ENCODE results near the gene GFOD1.

Gene GFOD1, protein sequence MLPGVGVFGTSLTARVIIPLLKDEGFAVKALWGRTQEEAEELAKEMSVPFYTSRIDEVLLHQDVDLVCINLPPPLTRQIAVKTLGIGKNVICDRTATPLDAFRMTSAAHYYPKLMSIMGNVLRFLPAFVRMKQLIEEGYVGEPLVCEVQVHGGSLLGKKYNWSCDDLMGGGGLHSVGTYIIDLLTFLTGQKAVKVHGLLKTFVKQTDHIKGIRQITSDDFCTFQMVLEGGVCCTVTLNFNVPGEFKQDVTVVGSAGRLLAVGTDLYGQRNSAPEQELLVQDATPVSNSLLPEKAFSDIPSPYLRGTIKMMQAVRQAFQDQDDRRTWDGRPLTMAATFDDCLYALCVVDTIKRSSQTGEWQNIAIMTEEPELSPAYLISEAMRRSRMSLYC

DNA sequence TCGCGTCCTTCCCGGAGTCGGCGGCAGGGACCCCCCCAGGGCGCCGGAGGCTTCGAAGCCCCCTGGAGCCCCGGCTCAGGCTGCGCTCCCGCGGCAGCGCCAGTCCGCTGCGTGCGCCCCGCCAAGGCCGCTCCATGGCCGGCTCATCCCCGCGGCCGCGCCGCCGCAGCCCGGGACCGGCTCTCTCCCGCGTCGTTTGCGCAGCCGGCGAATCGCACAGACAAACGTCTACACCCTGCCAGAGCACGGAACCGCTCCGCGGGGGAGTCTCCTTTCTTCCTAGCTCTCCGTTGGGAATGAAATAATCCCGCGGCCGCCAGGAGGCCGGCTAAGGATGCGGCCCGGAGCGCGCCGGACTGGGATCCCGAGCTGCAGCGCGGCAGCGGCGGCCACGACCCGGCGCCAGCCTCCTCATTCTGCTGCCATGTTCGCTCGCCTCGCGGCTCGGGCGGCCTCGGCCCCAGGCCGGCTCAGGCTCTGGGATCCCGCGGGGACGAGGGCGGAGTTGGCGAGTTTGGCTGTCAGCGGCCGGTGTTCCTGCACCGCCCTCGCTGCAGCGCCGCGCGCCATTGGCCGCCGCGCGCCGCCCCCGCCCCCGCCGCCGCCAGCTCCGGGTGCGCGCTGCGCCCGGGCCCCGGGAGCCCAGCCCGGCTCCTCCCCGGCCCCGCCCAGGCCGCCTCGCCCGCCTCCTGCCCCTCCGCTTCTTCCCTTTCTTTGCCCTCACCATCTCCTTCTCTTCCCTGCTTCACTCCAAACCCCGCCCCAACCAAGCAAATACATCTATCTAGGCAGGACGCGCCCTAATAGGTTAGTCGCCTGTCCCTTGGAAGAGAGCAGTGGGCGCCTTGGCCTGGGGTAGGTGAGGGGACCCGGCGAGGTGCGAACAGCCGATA, at the start of gene GFOD1:
GFOD1 (minus strand) TSS at position 479 of the 893 bp plus-strand sequence. CDS start 710 bp downstream, outside the sequence.
- DNase-seq: peak; percentile 18 to 60 (median 32)

DNA sequence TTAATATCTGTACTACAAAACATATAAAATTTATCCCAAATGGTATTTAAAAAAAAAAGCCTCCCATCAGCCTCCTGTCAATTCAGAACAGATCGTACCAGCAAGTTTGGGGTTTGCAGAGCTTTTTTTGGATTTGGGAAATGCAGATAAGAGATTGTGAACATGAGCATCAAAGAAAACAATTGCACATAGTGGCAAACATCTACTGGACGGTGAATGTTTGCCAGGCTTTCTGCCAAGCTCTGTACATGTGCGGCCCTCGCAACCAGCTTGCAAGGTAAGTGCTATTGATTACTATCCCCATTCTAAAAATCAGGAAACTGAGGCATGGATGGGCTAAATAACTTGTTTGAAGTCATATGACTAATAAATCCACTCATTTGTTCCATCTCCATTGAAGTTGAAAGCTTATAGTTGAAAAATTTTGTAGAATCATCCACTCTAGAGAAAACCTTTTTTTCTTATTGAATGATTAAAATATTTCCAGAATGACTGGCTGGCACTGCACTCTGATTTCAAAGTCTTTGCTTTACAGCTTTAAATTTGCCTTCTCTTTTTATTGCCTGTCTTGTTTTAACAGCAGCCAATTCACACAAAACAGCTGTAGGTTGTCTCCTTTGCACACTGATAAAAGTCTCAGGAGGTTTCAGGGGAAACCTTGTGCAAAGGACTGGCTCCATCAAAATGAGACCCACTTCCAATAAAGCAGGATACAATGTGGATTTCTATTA, 49.6 kb upstream of the GFOD1 start:
- no peak for DNase-seq

DNA sequence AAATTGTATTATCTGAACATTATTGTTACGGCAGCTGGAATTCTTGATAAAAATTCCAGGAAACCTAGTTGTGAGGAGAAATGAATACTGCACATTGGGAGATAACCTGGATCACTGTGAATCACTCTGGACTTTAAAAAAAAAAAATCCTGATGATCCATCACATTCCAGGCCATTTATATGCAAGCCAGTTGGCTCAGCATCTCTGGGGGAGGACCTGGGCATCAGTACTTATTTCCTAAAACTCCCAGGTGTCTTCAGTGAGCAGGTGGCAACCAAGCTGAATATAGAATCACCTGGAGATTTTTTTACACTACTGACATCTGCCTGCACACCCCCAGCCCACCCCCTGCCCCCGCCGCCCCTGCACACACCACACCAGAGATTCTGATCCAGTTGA, 47.9 kb upstream of the GFOD1 start:
- no peak for DNase-seq

DNA sequence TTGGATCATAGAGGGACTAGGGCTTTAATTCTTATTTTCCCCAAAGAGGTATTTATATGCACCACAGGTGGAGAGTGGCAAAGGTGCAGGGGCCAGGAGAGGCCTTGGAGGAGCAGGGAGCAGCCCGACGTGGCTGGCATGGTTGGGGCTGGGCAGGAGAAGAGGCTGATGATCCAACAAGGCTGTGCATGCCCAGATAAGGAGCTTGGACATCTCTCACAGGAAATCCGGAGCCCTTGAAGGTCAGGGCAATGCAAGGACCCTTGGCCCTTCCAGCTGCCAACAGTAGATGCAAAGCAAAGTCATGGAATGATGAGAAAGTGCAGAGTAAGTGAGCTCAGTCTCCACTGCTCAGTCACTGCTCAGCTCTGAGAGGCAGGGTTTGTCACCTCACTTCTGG, 47.1 kb upstream of the GFOD1 start:
- no peak for DNase-seq

DNA sequence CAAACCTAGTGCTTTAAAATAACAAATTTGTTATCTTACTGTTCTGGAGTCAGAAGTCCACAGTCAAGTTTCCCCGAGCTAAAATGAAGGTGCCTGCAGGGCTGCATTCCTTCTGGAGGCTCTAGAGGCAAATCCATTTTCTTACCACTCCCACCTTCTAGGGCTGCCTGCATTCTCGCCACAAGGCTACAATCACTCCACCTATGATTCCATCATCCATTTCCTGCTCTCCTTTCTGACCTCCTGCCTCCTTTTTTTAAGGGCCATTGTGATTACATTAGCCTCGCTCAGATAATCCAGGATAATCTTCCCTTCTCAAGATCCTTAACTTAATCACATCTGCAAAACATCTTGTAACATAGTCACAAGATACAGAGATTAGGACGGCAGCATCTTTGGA, 44.6 kb upstream of the GFOD1 start:
- no peak for DNase-seq

DNA sequence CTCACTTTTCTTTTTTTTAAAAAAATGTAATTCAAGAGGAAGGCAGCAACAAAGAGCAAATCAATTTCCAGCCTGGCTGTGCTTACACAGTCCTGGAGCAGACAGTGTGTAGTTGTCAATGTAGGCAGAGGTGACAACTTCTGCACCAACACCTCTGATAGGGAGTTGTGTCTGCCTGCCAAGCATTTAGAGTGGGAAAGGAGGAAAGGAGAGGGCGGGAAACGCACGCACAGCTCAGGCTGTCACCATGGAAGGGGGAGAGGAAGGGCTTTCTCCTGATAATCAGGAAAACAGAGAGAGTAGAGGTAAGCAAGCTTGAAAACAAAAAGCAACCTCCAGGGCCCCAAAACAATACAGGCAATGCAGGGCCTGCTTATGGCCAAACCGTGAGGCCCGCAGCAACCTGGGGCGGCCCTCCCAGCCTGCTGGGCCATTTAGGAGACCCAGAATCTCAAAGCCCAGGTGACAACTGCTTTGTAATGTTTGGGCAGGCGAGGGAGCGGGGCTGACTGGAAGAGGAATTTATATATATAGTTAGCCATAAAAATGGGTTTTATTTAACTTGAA, 41.5 kb upstream of the GFOD1 start:
- DNase-seq: no peak

DNA sequence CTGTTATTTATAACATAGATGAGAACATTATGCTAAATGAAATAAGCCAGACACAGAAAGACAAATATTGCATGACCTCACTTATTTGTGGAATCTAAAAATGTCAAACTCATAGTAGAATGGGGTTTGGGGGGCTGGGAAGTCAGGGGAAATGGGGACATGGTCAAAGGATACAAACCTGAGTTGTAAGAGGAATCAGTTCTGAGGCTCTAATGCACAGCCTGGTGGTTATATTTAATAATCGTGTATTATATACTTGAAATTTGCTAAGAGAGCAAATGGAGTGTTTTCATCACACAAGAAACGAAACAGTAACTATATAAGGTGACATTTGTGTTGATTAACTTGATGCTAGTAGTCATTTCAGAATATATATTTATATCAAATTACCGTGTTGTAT, 40.8 kb upstream of the GFOD1 start:
- no peak for DNase-seq

DNA sequence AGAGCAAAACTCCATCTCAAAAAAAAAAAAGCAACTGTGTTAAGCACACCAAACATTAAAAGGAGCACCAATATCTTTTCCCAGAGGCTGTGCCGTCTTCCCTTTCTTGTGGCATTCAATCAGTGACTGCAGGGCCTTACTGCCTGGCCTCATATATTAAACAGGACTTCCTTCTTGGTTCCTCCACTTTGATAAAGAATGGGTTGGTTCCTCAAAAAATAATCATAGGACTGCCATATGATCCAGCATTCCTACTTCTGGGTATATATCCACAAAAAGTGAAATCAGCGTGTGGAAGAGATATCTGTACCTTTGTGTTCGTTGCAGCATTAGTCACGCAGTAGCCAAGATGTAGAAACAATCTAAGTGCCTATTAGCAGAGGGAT, 40.3 kb upstream of the GFOD1 start:
- DNase-seq: no peak

DNA sequence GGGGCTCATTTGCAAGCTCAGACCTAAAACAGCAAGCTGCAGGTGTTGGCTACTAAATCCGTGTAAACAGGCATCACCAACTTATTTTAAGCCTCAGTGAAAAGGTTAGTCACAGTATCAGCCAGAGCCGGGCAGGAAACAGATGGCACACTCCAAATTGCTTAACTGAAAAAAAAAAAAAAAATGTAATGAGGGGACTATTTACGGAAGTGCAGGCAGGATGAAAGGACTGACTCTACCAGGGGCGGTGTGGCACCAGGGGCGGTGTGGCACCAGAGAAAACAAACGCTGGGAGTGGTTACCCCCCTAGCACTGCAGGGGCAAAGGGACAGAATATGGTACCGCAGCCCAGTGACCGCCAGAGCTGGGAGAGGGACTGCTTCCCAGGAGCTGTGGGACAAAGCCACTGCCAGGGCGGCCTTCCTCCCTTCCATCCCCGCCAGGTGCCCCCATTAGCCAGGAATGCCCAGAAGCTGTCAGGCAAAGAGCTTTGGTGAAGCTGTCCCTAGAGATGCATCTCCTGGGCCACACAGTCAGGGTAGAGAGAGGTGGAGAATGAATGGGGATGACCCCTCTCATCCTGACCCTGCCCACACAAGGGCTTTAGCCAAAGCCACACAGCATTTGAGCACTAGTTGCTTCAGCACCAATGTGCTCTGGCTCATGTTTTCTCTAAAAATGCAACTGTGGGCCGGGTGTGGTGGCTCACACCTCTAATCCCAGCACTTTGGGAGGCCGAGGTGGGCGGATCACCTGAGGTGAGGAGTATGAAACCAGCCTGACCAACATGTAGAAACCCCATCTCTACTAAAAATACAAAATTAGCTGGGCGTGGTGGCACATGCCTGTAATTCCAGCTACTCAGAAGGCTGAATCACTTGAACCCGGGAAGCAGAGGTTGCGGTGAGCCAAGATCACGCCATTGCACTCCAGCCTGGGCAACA, 39.6 kb upstream of the GFOD1 start:
- peak in 2 of 4 experiments; percentile 5 to 13 for DNase-seq

DNA sequence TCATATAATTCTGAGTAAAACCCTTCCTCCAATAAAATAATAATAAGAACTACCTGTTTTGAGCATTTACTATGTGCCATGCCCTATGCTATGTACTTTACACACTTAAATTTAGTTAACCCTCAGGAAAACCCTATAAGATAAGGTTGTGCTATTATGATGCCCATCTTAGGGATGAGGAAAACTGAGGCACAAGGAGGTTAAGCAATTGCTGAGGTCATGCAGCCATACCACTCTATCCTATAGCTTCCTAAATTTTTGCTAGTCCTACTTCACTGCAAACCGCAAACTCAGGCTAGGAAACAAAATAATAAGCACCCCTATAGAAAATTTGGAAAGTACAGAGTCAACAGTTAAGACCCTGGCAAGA, 38.9 kb upstream of the GFOD1 start:
- no peak for DNase-seq

DNA sequence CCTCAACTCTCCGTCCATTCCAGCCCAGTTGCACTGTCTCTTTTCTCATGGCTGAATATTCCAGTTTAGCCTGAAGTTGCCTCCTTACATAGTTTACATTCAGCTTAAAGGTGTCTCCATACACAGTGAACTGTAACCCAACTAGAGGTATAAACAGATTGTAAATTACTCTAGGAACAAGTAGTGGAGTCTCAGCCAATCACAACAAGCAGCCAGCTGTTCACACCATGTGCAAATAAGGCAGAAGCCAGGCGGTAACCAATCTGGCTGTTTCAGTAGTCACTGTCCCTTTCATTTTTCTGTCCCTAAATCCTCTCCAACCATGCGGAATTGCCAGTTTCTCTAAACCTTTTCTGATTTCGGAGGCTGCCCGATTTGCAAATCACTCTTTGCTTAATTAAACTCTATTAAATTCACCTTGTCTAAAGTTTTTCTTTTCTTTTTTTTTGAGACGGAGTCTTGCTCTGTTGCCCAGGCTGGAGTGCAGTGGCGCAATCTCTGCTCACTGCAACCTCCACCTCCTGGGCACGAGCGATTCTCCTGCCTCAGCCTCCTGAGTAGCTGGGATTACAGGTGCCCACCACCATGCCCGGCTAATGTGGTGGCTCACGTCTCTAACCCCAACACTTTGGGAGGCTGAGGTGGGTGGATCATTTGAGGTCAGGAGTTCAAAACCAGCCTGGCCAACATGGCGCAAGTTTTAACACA, 37.6 kb upstream of the GFOD1 start:
- DNase-seq: no peak

DNA sequence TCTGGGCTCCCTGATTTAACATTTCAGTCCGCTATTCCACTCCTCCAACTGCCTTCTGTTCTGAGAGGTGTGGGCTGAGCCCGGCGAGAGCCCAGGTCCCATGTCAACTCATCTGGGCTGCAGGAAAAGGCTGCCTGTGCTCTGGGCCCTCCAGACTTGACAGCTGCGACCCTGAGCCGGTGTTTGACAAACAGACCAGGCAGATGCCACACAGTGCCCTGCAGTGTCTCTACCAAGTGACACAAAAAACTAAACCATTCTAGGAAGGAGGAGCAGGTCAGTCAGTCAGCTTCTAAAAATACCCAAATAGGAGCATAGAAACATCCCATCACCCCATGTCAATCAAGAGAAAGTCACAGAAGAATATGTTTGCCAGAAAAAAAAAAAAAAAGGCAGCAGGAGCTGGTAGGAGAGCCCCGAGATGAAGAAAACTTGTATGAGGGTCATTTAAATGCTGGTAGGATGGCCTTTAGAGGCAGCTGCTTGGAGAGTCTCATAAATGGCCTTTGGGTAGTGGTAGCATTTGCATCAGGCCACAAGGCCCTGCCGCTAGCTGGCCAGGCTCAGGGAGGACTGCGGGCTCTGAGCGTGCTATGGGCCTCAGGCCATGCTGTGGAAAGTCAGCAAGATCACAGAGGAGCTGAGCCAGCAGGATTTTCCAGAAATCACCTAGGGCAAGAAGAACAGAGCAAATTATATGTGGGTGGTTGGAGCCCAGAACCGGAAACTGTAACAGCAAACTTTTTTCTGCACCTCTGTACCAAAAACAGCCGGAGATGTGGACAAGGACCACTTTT, 36.6 kb upstream of the GFOD1 start:
- DNase-seq: no peak

DNA sequence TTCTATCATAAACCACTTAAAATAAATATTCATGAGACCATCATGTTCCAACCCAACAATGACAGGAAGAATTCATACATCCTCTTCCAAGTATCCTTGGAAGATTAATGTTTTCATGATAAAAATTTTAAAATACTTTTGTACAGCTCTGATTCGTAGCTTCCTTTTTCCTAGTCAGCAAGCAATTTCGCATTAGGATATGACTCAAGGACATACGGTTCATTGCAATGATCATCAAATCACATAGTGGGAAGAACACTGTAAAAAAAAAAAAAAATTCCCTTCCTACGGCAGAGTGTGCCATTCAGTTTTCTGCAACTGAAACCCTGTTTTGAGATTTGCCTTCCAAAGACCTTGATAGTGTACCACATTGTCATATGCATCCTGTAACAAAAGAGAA, 35.3 kb upstream of the GFOD1 start:
- DNase-seq: no peak

DNA sequence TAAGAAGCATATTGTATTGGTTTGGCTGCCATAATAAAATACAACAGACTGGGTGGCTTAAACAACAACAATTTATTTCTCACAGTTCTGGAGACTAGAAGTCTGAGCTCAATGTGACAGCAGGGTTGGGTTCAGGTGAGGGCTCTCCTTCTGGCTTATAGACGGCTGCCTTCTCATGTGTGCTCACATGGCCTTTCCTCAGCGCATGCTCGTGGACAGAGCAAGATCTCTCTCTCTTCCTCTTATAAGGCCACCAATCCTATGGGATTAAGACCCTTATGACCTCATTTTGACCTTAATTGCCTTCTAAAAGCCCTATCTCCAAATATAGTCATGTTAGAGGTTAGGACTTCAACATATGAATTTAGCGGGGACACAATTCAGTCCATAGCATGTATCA, 32.4 kb upstream of the GFOD1 start:
- no peak for DNase-seq

DNA sequence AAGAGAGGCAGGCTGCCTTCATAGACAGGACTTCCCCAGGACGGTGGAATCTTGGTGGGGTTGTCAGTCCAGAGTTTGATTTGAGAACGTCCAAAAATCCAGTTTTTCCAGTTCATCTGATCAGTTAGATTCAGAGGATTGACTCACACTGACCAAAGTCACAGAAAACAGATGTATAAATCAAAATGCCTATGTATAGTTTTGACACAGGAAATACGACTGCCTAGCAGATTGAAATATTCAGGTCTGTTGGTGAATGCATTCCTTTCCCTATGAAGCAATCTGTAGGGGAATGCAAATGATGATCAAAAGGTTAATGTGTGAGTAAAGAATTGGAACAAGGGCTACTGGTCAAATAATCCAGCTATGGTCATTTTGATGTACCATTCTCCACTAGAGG, 29.7 kb upstream of the GFOD1 start:
- DNase-seq: no peak

DNA sequence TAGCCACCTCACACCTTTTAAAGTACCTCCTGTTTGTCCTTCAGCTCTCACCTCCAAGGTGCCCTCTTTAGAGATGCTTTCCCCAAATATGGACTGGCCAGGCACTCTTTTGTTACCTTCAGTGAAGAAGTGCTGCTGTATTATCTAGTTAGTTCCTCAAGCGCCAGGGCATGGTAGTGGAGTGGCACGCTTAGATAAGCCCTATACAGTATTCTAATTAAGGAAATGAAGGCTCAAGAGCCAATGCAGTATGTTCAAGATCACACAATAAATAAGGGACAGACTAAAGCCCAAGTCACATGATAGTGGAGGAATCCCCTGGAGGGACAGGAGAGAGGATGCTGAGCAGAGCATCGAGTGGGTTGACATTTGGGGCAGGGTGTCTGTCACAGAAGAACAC, 28.5 kb upstream of the GFOD1 start:
- no peak for DNase-seq

DNA sequence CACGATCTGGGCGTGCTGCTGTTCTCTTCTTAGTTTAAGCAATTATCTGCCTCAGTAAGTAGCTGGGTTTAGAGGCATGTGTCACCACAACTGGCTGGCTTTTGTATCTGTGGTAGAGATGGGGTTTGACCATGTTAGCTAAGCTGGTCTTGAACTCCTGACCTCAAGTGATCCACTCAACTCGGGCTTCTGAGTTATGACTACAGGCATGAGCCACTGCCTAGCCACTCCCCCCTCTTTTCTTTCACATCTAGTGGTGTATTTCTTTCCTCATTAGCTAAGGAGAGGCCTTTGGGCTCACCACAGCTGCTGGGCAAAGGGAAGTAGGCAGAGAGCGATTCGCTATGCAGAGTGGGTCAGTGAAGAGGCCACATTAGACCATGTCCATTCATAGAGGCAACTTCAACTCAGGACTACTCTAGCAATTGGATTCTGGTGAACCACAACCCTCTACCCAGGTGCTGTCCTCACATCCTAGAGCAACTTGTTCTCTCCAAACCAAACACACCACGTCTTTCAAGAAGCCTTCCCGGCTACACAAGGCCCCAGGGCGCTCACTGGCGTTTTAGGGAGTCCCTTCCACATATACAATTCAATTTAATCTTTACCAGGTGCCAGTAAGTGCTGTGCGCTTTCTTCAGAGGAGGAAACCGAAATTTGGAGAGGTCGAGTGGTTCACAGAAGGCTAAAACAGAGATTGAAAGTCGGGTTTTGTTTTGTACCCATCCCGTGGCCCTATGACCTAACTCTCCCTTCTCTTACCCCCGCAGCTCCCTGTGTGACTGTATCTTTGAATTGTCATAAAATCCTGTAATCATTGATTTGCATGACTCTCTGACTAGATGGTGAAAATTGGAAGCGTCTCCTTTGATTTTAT, 26.5 kb upstream of the GFOD1 start:
- no peak for DNase-seq

DNA sequence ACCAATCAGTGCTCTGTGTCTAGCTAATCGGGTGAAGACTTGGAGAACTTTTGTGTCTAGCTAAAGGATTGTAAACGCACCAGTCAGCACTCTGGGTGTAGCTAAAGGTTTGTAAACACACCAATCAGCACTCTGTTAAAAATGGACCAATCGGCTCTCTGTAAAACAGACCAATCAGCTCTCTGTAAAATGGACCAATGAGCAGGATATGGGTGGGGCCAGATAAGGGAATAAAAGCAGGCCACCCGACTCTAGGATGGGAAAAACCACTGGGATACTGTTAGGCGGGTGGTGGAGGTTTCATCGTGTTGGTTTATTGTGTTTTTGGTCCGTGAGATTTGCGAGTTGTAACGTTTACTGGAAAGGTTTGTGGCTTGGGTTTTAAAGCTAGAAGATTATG, 25.5 kb upstream of the GFOD1 start:
- DNase-seq: no peak
